A549 treated with RU486 at 1 μM for 4 hours (cell line): ENCODE results near the gene TRAPPC11. TPM values are rescaled to one million over a fixed set of nuclear protein-coding genes. Genes with fewer than 3 reads are reported as not detected.

Source experiments
- total RNA-seq: library from RNA; stranded (reverse); fragments of 200-300 nt; extraction: Qiagen RNA extraction; gene quantifications from 5 replicates; pipeline ENCODE4 v1.2.3, GENCODE V29; 2022; ENCODE audit warnings: low read depth

Gene TRAPPC11
- total RNA-seq, result 8.1 to 12.1 TPM (median 10.4 TPM) in 5 replicates

GRCh38 chr4:183659029-183659871 lies at the start of gene TRAPPC11, which contains the start of gene RWDD4:
Gene TRAPPC11 (plus strand): TSS chr4:183659293. CDS start chr4:183663868, 4,575 bp downstream.
Gene RWDD4 (minus strand): TSS chr4:183659185. CDS start chr4:183658952, 233 bp downstream.

Other genes with a start within 250 kb of the TRAPPC11 start
- gene CDKN2AIP, start 214.7 kb upstream of the TRAPPC11 start, total RNA-seq, result 10.5 to 11.7 TPM (median 11.5 TPM) in 5 replicates
- gene ING2, start 154.2 kb upstream of the TRAPPC11 start, total RNA-seq, result 9.2 to 12.0 TPM (median 10.9 TPM) in 5 replicates
- gene RWDD4, start 108 bp upstream of the TRAPPC11 start, total RNA-seq, result 12.3 to 22.5 TPM (median 20.2 TPM) in 5 replicates
- gene STOX2, start 246.0 kb downstream of the TRAPPC11 start, total RNA-seq, result 1.9 to 3.5 TPM (median 2.8 TPM) in 5 replicates